Testis (tissue), 3 donors: ENCODE results near the gene HAPSTR1. TPM values are rescaled to one million over a fixed set of nuclear protein-coding genes. Genes with fewer than 3 reads are reported as not detected.

ENCODE experiments used
- DNase-seq: peaks from one replicate; pipeline ENCODE4 v3.0.0-alpha.2; 2019
- H3K27ac ChIP-seq, 2 donors: fragments of 200-600 bp; sonication (generic); one replicate each; pipeline ENCODE4 v1.5.1; 2019
- H3K27me3 ChIP-seq: fragments of 200-600 bp; sonication (generic); one replicate; pipeline ENCODE4 v1.5.1; 2019
- H3K36me3 ChIP-seq: fragments of 200-600 bp; sonication (generic); one replicate; pipeline ENCODE4 v1.5.1; 2017; ENCODE audit warnings: low read depth; ENCODE audit errors: missing control alignments
- H3K4me1 ChIP-seq: fragments of 200-600 bp; sonication (generic); one replicate; pipeline ENCODE4 v1.5.1; 2019
- H3K4me3 ChIP-seq, 2 donors: fragments of 200-600 bp; sonication (generic); one replicate each; pipeline ENCODE4 v1.5.1; 2017 to 2019
- H3K9me3 ChIP-seq: fragments of 200-600 bp; sonication (generic); one replicate; pipeline ENCODE4 v1.5.1; 2017
- CTCF ChIP-seq, 3 experiments: fragments of 450-650 bp in 2 of 3; fragments of 200-600 bp in 1 of 3; sonication (generic) in 1 of 3; IDR thresholded peaks; one replicate each; pipeline ENCODE4 v1.5.1; 2016 to 2019; ENCODE audit warnings: antibody characterized with exemption in 3 of 3, mild to moderate bottlenecking in 2 of 3, moderate library complexity in 1 of 3
- POLR2A ChIP-seq: fragments of 450-650 bp; IDR thresholded peaks from one replicate; pipeline ENCODE4 v1.6.1; 2017; ENCODE audit warnings: antibody characterized with exemption, mild to moderate bottlenecking, moderate library complexity
- WGBS, 2 donors: methylation state at CpG; one replicate each; pipeline ENCODE4 v1.1.5; 2018; 5-methylcytosine and 5-hydroxymethylcytosine counted together
- intact Hi-C: fragments of 100-400 bp; cut with DNase I; formaldehyde crosslinking; loops from one replicate; pipeline ENCODE4 v1.15.1; 2023; ENCODE audit warnings: low total_unique reads
- polyA plus RNA-seq: library from polyadenylated mRNA; stranded (reverse); fragments of 350-450 nt; fragmentation: Illumina TruSeq; extraction: RNeasy Lipid Tissue Mini Kit (QIAGEN cat#74804); gene quantifications from one replicate; pipeline ENCODE4 v1.2.3, GENCODE V29; 2014; ENCODE audit warnings: low read depth, low replicate concordance; ENCODE audit not compliant: insufficient read depth
- total RNA-seq, 2 donors: library from RNA; depleted of rRNA; stranded (reverse); fragments of >200 nt; gene quantifications; one replicate each; pipeline ENCODE4 v1.2.3, GENCODE V29; 2016

The HAPSTR1 gene
- total and polyA plus RNA-seq, 3 donors from 2014 or later = 37.5 to 75.7 (median 68.8) TPM

GRCh38 chr16:9123401-9123800 is 32.0 kb downstream of the HAPSTR1 start:
- 91 to 92% methylated on average over 7 of the region's 7 CpGs for WGBS, 2 donors
- no peak overlapping the region for H3K27ac ChIP-seq

GRCh38 chr16:9123871-9124270 is 32.4 kb downstream of the HAPSTR1 start:
- no peaks in the 10 kb centered on the region for H3K9me3 ChIP-seq
- H3K27me3 ChIP-seq = no peaks in the 10 kb centered on the region
- 83 to 85% methylated on average over 2 to 5 of the region's 5 CpGs for WGBS, 2 donors
- no peaks in the 10 kb centered on the region for H3K4me1 ChIP-seq
- DNase-seq = no peak
- H3K27ac ChIP-seq = no peak overlapping the region
- intact Hi-C loops = no loop called here
- TF ChIP-seq POLR2A = no peak
- no peak for TF ChIP-seq CTCF (IDR thresholded peaks at IDR 0.05)
- H3K36me3 ChIP-seq = no peaks in the 10 kb centered on the region
- H3K4me3 ChIP-seq = no peak overlapping the region

More at GRCh38 chr16:9123401-9123800, 32.0 kb downstream of the HAPSTR1 start:
- Histone ChIP-seq H3K4me1 (no peaks in the 10 kb centered on the region), H3K36me3 (no peaks in the 10 kb centered on the region), H3K4me3 (no peak overlapping the region), H3K27me3 (no peaks in the 10 kb centered on the region), H3K9me3 (no peaks in the 10 kb centered on the region)
- DNase-seq = no peak
- TF ChIP-seq POLR2A = no peak
- no peak for TF ChIP-seq CTCF (IDR thresholded peaks at IDR 0.05)
- intact Hi-C loops = no loop called here

- no peaks in the 10 kb centered on the region for H3K36me3 ChIP-seq
- H3K9me3 ChIP-seq = no peaks in the 10 kb centered on the region
- DNase-seq = no peak
- H3K27ac ChIP-seq = no peak overlapping the region
- WGBS, 2 donors = 88 to 89% methylated on average over 7 of the region's 7 CpGs
- H3K4me1 ChIP-seq = no peaks in the 10 kb centered on the region
- no peak for TF ChIP-seq POLR2A
- TF ChIP-seq CTCF (IDR thresholded peaks at IDR 0.05) = no peak
- no peak overlapping the region for H3K4me3 ChIP-seq
- intact Hi-C loops = no loop called here
- H3K27me3 ChIP-seq = no peaks in the 10 kb centered on the region
Measured at GRCh38 chr16:9124444-9124843, 33.0 kb downstream of the HAPSTR1 start.

- H3K9me3 ChIP-seq = no peaks in the 10 kb centered on the region
- no peak for DNase-seq
- TF ChIP-seq POLR2A = no peak
- no peak for TF ChIP-seq CTCF (IDR thresholded peaks at IDR 0.05)
- WGBS, 2 donors = 79 to 80% methylated on average over 12 of the region's 12 CpGs
- no peak overlapping the region for H3K4me3 ChIP-seq
- no peaks in the 10 kb centered on the region for H3K36me3 ChIP-seq
- no peaks in the 10 kb centered on the region for H3K4me1 ChIP-seq
- intact Hi-C loops = no loop called here
- no peak overlapping the region for H3K27ac ChIP-seq
- H3K27me3 ChIP-seq = no peaks in the 10 kb centered on the region
Measured at GRCh38 chr16:9124908-9125584, 33.6 kb downstream of the HAPSTR1 start.
